Adrenal gland (tissue), 12 donors: Measurements from ENCODE around the gene LRP1B. TPM values are rescaled to one million over a fixed set of nuclear protein-coding genes. Genes with fewer than 3 reads are reported as not detected.

ENCODE experiments used
- DNase-seq, 7 donors: peaks; one replicate each; pipeline ENCODE4 v3.0.0-alpha.2; 2019 to 2020
- H3K27ac ChIP-seq, 5 donors: fragments of 200-600 bp; sonication (generic) in 4 of 5; 1 replicate in 3 of 5; 2 replicates in 2 of 5; pipeline versions ENCODE4 v1.5.1 to v1.8.0; 2016 to 2020; ENCODE audit warnings: mild to moderate bottlenecking in 1 of 5
- H3K27me3 ChIP-seq: fragments of 200-600 bp; 2 replicates; pipeline ENCODE4 v1.8.0; 2021
- H3K36me3 ChIP-seq, 2 donors: fragments of 200-600 bp; replicated peaks in 1 of 2; 1 replicate in 1 of 2; 2 replicates in 1 of 2; pipeline versions ENCODE4 v1.5.1 to v1.8.0; 2018 to 2022
- H3K4me1 ChIP-seq, 2 donors: fragments of 200-600 bp; replicated peaks in 1 of 2; 1 replicate in 1 of 2; 2 replicates in 1 of 2; pipeline versions ENCODE4 v1.5.1 to v1.8.0; 2018 to 2021
- H3K4me3 ChIP-seq, 4 donors: fragments of 200-600 bp; sonication (generic) in 3 of 4; one replicate each; pipeline ENCODE4 v1.5.1; 2016 to 2018
- H3K9me3 ChIP-seq, 3 donors: fragments of 200-600 bp; sonication (generic) in 1 of 3; replicated peaks in 1 of 3; 1 replicate in 2 of 3; 2 replicates in 1 of 3; pipeline versions ENCODE4 v1.5.1 to v1.8.0; 2016 to 2021
- POLR2A ChIP-seq, 2 donors: fragments of 450-650 bp; IDR thresholded peaks; one replicate each; pipeline ENCODE4 v1.6.1; 2017; ENCODE audit warnings: antibody characterized with exemption in 2 of 2, mild to moderate bottlenecking in 2 of 2, moderate library complexity in 1 of 2
- WGBS, 4 donors: extraction: QIAGEN DNeasy Blood & Tissue Kit in 2 of 4; methylation state at CpG; one replicate each; pipeline versions ENCODE4 v1.1.5 to v1.1.7; 2013 to 2017; 5-methylcytosine and 5-hydroxymethylcytosine counted together
- intact Hi-C, 2 donors: fragments of 100-400 bp; cut with DNase I; formaldehyde crosslinking; loops; one replicate each; pipeline versions ENCODE4 v1.14.1 to v1.15.0; 2022 to 2023
- polyA plus RNA-seq, 3 donors: library from polyadenylated mRNA; stranded (reverse); fragments of 200-250 nt in 2 of 3; fragments of 350-450 nt in 1 of 3; fragmentation: Illumina TruSeq in 1 of 3; extraction: RNeasy Lipid Tissue Mini Kit (QIAGEN cat#74804) in 1 of 3; gene quantifications; one replicate each; pipeline ENCODE4 v1.2.3, GENCODE V29; 2013 to 2014
- total RNA-seq, 9 donors: library from RNA; depleted of rRNA in 4 of 9; stranded (reverse); fragments of >200 nt in 4 of 9; fragments of 120-200 nt in 1 of 9; fragmentation: NEBNext Ultra II Directional in 1 of 9; extraction: Animal tissue kit (Norgen Biotek cat#: 25700) in 1 of 9; gene quantifications; one replicate each; pipeline versions ENCODE4 v1.1.0 to v1.2.4, GENCODE V29; 2013 to 2023
- TF ChIP-seq, protein P1 (sequence below), 6 experiments: fragments of 450-650 bp in 4 of 6; fragments of 200-600 bp in 2 of 6; sonication (generic) in 1 of 6; IDR thresholded peaks; 1 replicate in 5 of 6; 2 replicates in 1 of 6; pipeline versions ENCODE4 v1.5.1 to v1.8.0; 2016 to 2021; ENCODE audit warnings: antibody characterized with exemption in 6 of 6, mild to moderate bottlenecking in 2 of 6, moderate library complexity in 1 of 6
- donor health status: healthy with polysubstance abuse.
- donor health status: Bipolar disorder and iron deficiency.
- donor health status: DM: yes; HTN: yes; CAD: no.
- donor health status: DM: no; HTN: no; CAD: no.
- donor health status: DM: no; HTN: no; CAD: no.
- donor health status: DM: yes; HTN: yes; CAD: no.

Gene LRP1B
- total and polyA plus RNA-seq, 12 donors: 0.84 to 5.4 (median 2.1) TPM

GRCh38 chr2:141362311-141362710 lies 768.5 kb downstream of the LRP1B start:
- no peak for DNase-seq
- no peaks in the 10 kb centered on the region for H3K27me3 ChIP-seq
- no peak overlapping the region for H3K4me3 ChIP-seq
- WGBS, 4 donors: 88 to 98% (median 94%) methylated on average over 4 of the region's 4 CpGs
- H3K27ac ChIP-seq: no peak overlapping the region
- no peaks in the 10 kb centered on the region for H3K4me1 ChIP-seq
- no peaks in the 10 kb centered on the region for H3K9me3 ChIP-seq
- intact Hi-C loops: no loop called here
- no peaks in the 10 kb centered on the region for H3K36me3 ChIP-seq
- no peak for TF ChIP-seq POLR2A (IDR thresholded peaks at IDR 0.05)
- TF ChIP-seq, protein P1, sequence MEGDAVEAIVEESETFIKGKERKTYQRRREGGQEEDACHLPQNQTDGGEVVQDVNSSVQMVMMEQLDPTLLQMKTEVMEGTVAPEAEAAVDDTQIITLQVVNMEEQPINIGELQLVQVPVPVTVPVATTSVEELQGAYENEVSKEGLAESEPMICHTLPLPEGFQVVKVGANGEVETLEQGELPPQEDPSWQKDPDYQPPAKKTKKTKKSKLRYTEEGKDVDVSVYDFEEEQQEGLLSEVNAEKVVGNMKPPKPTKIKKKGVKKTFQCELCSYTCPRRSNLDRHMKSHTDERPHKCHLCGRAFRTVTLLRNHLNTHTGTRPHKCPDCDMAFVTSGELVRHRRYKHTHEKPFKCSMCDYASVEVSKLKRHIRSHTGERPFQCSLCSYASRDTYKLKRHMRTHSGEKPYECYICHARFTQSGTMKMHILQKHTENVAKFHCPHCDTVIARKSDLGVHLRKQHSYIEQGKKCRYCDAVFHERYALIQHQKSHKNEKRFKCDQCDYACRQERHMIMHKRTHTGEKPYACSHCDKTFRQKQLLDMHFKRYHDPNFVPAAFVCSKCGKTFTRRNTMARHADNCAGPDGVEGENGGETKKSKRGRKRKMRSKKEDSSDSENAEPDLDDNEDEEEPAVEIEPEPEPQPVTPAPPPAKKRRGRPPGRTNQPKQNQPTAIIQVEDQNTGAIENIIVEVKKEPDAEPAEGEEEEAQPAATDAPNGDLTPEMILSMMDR (IDR thresholded peaks at IDR 0.05): no peak

GRCh38 chr2:141348481-141348880 lies 782.3 kb downstream of the LRP1B start:
- Histone ChIP-seq H3K4me1 (no peaks in the 10 kb centered on the region), H3K27ac (no peak overlapping the region), H3K9me3 (no peaks in the 10 kb centered on the region), H3K4me3 (no peak overlapping the region), H3K27me3 (no peaks in the 10 kb centered on the region), H3K36me3 (no peaks in the 10 kb centered on the region)
- intact Hi-C loops: no loop called here
- no peak for TF ChIP-seq POLR2A (IDR thresholded peaks at IDR 0.05)
- TF ChIP-seq, protein P1 (IDR thresholded peaks at IDR 0.05): no peak
- WGBS, 4 donors: 94 to 100% (median 95%) methylated on average over 1 of the region's 1 CpG
- DNase-seq: no peak

- no peak overlapping the region for H3K4me3 ChIP-seq
- intact Hi-C loops: no loop called here
- H3K27ac ChIP-seq: no peak overlapping the region
- no peaks in the 10 kb centered on the region for H3K27me3 ChIP-seq
- H3K9me3 ChIP-seq: no peaks in the 10 kb centered on the region
- WGBS, 4 donors: 66 to 76% (median 69%) methylated on average over 2 of the region's 2 CpGs
- H3K4me1 ChIP-seq: no peaks in the 10 kb centered on the region
- DNase-seq: no peak
- TF ChIP-seq, protein P1 (IDR thresholded peaks at IDR 0.05): no peak
- TF ChIP-seq POLR2A (IDR thresholded peaks at IDR 0.05): no peak
- H3K36me3 ChIP-seq: no peaks in the 10 kb centered on the region
Observed at GRCh38 chr2:141341444-141341843, 789.4 kb downstream of the LRP1B start.

DNA sequence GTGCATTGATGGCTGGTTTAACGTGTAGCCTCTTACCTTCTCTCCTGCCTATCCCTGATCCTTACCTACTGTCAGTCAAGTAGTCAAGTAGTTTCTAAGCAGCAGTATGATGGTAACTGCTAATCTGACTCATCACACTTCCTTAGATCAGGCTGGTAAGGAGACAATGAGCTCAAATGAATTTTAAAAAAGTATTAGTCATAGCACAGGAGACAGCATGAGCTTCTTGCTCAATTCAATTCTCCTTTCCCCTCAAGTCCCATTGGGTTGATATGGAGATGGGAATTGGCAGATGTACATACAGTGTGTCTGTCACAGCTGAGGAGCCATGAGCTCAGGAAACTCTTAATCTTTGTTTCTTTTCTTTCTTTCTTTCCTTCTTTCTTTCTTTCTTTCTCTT lies 799.7 kb downstream of the LRP1B start:
- H3K9me3 ChIP-seq: no peaks in the 10 kb centered on the region
- TF ChIP-seq, protein P1 (IDR thresholded peaks at IDR 0.05): no peak
- no peak for TF ChIP-seq POLR2A (IDR thresholded peaks at IDR 0.05)
- intact Hi-C loops: no loop called here
- no peak overlapping the region for H3K27ac ChIP-seq
- H3K36me3 ChIP-seq: no peaks in the 10 kb centered on the region
- no peak overlapping the region for H3K4me3 ChIP-seq
- DNase-seq: no peak
- no peaks in the 10 kb centered on the region for H3K27me3 ChIP-seq
- H3K4me1 ChIP-seq: no peaks in the 10 kb centered on the region
- 78 to 100% (median 88%) methylated on average over 1 of the region's 1 CpG for WGBS, 4 donors
